ENCODE measurements around the gene NHSL1.

DNA sequence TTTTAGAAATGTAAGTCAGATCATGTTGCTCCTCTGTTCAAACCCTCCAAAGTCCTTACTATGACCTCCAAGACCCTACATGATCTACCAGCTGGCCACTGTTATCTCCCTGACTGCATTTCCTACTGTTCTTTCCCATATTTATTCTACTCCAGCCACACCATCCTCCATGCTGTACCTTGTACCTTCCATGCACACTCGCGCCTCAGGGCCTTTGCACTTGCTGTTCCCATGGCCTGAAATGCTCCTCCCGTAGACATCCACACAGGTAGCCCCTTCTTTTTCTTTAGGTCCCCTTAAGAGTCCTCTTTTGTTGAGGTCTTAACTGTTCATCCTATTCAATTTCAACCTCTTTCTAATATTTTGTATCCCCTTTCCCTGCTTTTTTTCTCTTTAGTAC, 48.3 kb downstream of the NHSL1 start:
- TF ChIP-seq POLR2A (IDR thresholded peaks at IDR 0.05; ENCODE audit: low read depth, low read length) (no peak), POLR2AphosphoS5 (IDR thresholded peaks at IDR 0.05; ENCODE audit: low read depth, low read length) (no peak)

Measured in GM12892 (cell line).